Measurements from ENCODE around the gene CORO1A.
"Not testable (repeated sequence)": the region's sequence is repeated elsewhere in the genome, so short reads cannot be mapped to it uniquely, and the experiment has no call there.

The CORO1A gene

DNA sequence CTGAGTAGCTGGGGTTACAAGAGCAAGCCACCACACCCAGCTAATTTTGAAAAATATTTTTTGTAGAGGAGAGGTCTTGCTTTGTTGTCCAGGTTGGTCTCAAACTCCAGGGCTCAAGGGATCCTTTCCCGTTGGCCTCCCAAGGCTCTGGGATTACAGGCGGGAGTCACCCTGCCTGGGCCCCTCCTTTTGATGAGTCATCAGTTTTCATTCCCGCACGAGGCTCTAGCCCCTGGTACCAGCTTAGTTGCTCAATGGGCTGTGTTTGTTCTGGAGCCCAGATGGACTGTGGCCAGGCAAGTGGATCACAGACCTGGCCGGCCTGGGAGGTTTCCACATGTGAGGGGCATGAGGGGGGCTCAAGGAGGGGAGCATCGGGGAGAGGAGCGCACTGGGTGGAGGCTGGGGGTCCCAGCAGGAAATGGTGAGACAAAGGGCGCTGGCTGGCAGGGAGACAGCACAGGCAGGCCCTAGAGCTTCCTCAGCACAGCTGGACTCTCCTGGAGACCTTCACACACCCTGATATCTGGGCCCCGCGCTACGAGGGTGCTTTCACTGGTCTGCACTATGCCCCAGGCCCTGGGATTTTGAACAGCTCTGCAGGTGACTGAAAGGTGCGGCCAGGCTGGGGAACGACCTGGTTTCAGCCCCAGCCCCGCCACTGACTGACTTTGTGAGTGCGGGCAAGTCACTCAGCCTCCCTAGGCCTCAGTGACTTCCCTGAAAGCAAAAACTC is 16.4 kb downstream of the CORO1A start:
- not testable (repeated sequence) for DNase-seq (ENCODE audit: low read depth in 3 of 3)

DNA sequence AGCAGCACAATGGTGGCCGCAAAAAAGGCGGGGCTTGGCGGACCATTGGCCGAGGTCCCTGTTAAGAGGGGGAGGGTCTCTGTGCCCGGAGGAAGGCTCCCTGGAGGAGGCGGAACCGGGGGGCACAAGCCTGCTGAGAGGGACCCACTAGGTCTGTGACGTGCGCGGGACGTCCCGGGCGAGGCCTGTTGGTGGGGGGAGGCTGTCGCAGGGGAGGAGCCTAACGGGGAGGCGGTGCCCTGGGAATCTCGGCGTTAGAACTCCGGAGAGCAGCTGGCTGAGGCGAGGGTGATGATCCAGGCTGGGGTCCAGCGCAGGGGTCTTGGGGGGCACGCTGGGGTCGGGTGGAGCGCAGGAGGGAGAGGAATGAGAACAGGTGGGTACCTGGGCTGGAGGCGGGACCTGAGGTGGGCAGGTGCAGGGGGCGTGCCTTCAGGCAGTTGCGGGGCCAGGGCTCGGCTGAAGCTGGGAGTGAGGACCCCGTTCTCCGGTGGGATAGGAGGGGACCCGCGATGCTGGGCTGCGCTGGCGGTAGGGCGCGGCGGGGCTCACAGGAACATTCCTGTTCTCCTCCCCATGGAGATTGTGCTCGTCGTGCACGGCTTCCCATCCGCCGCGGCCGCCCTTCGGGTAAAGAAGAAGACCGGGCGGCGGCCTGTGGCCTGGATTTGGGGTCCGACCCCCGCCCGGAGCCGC is 22.3 kb downstream of the CORO1A start:
- not testable (repeated sequence) for DNase-seq (ENCODE audit: low read depth in 3 of 3)

DNA sequence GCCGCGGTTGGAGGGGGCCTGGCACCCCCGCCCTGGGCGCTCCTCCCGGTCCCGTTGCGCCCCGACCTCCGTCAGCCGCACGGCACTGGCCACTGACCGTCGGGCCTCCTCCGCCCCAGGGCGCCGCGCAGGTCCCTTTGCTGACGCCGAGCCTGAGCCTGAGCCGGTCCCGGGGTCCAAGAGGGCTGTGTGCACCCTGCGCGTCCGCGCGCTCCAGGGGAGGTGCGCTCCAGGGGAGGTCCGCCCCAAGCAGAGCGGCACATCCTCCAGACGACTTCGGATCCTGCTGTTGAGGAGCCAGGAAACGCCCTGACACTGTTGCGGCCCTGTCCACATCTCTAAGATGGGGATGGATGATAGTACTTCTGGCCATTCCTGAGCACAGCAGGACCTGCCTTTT is 22.9 kb downstream of the CORO1A start:
- not testable (repeated sequence) for DNase-seq (ENCODE audit: low read depth in 3 of 3)

GRCh38 chr16:30207063-30207704 is 23.8 kb downstream of the CORO1A start:
- DNase-seq (ENCODE audit: low read depth in 3 of 3) = not testable (repeated sequence)

GRCh38 chr16:30209032-30209431 is 25.6 kb downstream of the CORO1A start:
- DNase-seq (ENCODE audit: low read depth in 3 of 3) = not testable (repeated sequence)

DNA sequence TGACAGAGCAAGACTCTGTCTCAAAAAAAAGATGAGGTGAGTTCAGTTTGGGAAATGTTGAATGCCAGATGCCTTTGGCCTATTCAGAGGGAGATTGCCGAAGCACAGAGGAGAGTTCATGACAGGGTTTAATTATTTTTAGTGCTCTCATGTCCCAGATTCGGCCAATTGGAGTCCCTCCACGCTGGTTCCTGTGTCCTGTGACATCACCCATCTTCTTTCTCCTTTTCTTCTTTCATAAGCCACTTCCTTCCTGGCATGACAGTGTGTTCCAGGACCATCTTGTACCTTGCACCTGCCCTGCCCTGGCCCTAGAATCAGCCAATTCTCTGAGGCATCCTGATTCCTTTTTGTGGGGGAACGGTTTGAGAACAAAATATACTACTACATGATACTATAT is 28.0 kb downstream of the CORO1A start:
- DNase-seq (ENCODE audit: low read depth in 3 of 3) = not testable (repeated sequence)

GRCh38 chr16:30217082-30217481 is 33.7 kb downstream of the CORO1A start:
- not testable (repeated sequence) for DNase-seq (ENCODE audit: low read depth in 3 of 3)

Measured in stimulated activated CD4-positive, alpha-beta T cell treated with anti-CD3 and anti-CD28 coated beads, TNF-alpha, amount 100 ng/mL, for 4 hours (primary cell).